IMR-90 (cell line): ENCODE data around the gene LPAR2. TPM values are rescaled to one million over a fixed set of nuclear protein-coding genes. Genes with fewer than 3 reads are reported as not detected.

ENCODE experiments used
- ATAC-seq: fragments of 200-7000 bp; cut with Tn5 transposase; 2 replicates; pipeline ENCODE4 v1.9.1; 2020; ENCODE audit warnings: low read depth, mild to moderate bottlenecking, moderate library complexity
- BruUV-seq: library from RNA; stranded (reverse); fragments of 400-500 nt; replicated peaks from 2 replicates; lab custom pipeline; 2021; lab: Mats Ljungman, UMichigan
- CTCF ChIA-PET: fragments of 300-600 bp; formaldehyde crosslinking; extraction: SDS; loops from one replicate; lab custom pipeline; 2021; ENCODE audit warnings: antibody characterized with exemption; lab: Yijun Ruan, JAX
- POLR2A ChIA-PET: fragments of 300-600 bp; sonication (Branson Sonifier 250); formaldehyde crosslinking; loops from one replicate; lab custom pipeline; 2022; ENCODE audit warnings: antibody characterized with exemption; ENCODE audit not compliant: unreplicated experiment; lab: Charles Lee
- DNase-seq: peaks from one replicate; pipeline ENCODE4 v3.0.0; 2013
- H2AFZ ChIP-seq: replicated peaks from 2 replicates; pipeline ENCODE3; 2013; ENCODE audit warnings: low read length, mild to moderate bottlenecking; ENCODE audit not compliant: poor library complexity
- H2AK5ac ChIP-seq: 2 replicates; pipeline ENCODE4 v1.6.1; 2013; ENCODE audit warnings: low read depth, low read length, inconsistent platforms
- H2AK9ac ChIP-seq: replicated peaks from 2 replicates; pipeline ENCODE3; 2013; ENCODE audit warnings: mild to moderate bottlenecking, low read depth, low read length, moderate library complexity; ENCODE audit not compliant: poor library complexity
- H2BK120ac ChIP-seq: 2 replicates; pipeline ENCODE4 v1.6.1; 2013; ENCODE audit warnings: low read depth, low read length, inconsistent platforms
- H2BK15ac ChIP-seq: 3 replicates; pipeline ENCODE4 v1.6.1; 2013; ENCODE audit warnings: low read depth, low read length, inconsistent platforms
- H2BK20ac ChIP-seq: 2 replicates; pipeline ENCODE4 v1.6.1; 2013; ENCODE audit warnings: low read depth, mild to moderate bottlenecking, inconsistent platforms, low read length, moderate library complexity
- H2BK5ac ChIP-seq: 2 replicates; pipeline ENCODE4 v1.6.1; 2013; ENCODE audit warnings: mild to moderate bottlenecking, low read depth, low read length, inconsistent platforms; ENCODE audit not compliant: poor library complexity, severe bottlenecking
- H3K14ac ChIP-seq: replicated peaks from 2 replicates; pipeline ENCODE4 v1.6.1; 2013; ENCODE audit warnings: low read depth, low read length, inconsistent platforms
- H3K18ac ChIP-seq: 2 replicates; pipeline ENCODE4 v1.6.1; 2013; ENCODE audit warnings: low read depth, low read length, control low read depth
- H3K23ac ChIP-seq: 2 replicates; pipeline ENCODE4 v1.6.1; 2013; ENCODE audit warnings: low read depth, low read length, inconsistent platforms
- H3K27ac ChIP-seq: 2 replicates; pipeline ENCODE4 v1.5.1; 2013; ENCODE audit warnings: mild to moderate bottlenecking, control low read depth, low read length; ENCODE audit not compliant: insufficient read depth
- H3K27me3 ChIP-seq: 2 replicates; pipeline ENCODE4 v1.6.1; 2013; ENCODE audit warnings: low read length; ENCODE audit not compliant: control insufficient read depth, insufficient read depth
- H3K36me3 ChIP-seq: 2 replicates; pipeline ENCODE4 v1.6.1; 2013; ENCODE audit warnings: low read length, mixed read lengths; ENCODE audit not compliant: control insufficient read depth, insufficient read depth
- H3K4ac ChIP-seq: 2 replicates; pipeline ENCODE4 v1.6.1; 2013; ENCODE audit warnings: low read depth, low read length, inconsistent platforms
- H3K4me1 ChIP-seq: 2 replicates; pipeline ENCODE4 v1.6.1; 2013; ENCODE audit warnings: low read length, mixed read lengths; ENCODE audit not compliant: control insufficient read depth, insufficient read depth
- H3K4me2 ChIP-seq: 2 replicates; pipeline ENCODE4 v1.6.1; 2013; ENCODE audit warnings: low read depth, mild to moderate bottlenecking, control low read depth, low read length, moderate library complexity
- H3K4me3 ChIP-seq: 2 replicates; pipeline ENCODE4 v1.5.1; 2013; ENCODE audit warnings: low read depth, mild to moderate bottlenecking, control low read depth, low read length, moderate library complexity; ENCODE audit not compliant: insufficient read depth
- H3K56ac ChIP-seq: 2 replicates; pipeline ENCODE4 v1.6.1; 2013; ENCODE audit warnings: low read length, inconsistent platforms; ENCODE audit not compliant: insufficient read depth; ENCODE audit errors: extremely low read depth
- H3K79me1 ChIP-seq, 2 experiments: 2 replicates each; pipeline ENCODE4 v1.6.1; 2013; ENCODE audit warnings: low read length in 2 of 2, inconsistent platforms in 1 of 2, low read depth in 1 of 2
- H3K9ac ChIP-seq: 2 replicates; pipeline ENCODE4 v1.6.1; 2013; ENCODE audit warnings: low read depth, low read length, control low read depth
- H3K9me1 ChIP-seq: 2 replicates; pipeline ENCODE4 v1.6.1; 2013; ENCODE audit warnings: low read length, inconsistent platforms; ENCODE audit not compliant: insufficient read depth
- H3K9me3 ChIP-seq: 2 replicates; pipeline ENCODE4 v1.6.1; 2013; ENCODE audit warnings: low read length; ENCODE audit not compliant: control insufficient read depth, insufficient read depth
- H4K20me1 ChIP-seq: 2 replicates; pipeline ENCODE4 v1.6.1; 2013; ENCODE audit warnings: low read length, inconsistent platforms; ENCODE audit not compliant: insufficient read depth
- H4K5ac ChIP-seq: 2 replicates; pipeline ENCODE4 v1.6.1; 2013; ENCODE audit warnings: mild to moderate bottlenecking, low read depth, low read length, control low read depth
- H4K8ac ChIP-seq, 2 experiments: 2 replicates each; pipeline ENCODE4 v1.6.1; 2013; ENCODE audit warnings: low read depth in 2 of 2, low read length in 2 of 2, control low read depth in 1 of 2, inconsistent platforms in 1 of 2
- H4K91ac ChIP-seq: 2 replicates; pipeline ENCODE4 v1.6.1; 2013; ENCODE audit warnings: low read depth, low read length, inconsistent platforms; ENCODE audit not compliant: insufficient read depth
- CEBPB ChIP-seq: IDR thresholded peaks from 2 replicates; pipeline ENCODE4 v1.6.1; 2012; ENCODE audit warnings: low read depth, low read length, improper control_type of control experiment
- CHD1 ChIP-seq: IDR thresholded peaks from 2 replicates; pipeline ENCODE4 v1.6.1; 2012; ENCODE audit warnings: low read depth, low read length, improper control_type of control experiment
- CTCF ChIP-seq: conservative IDR thresholded peaks from 2 replicates; pipeline ENCODE4 v1.5.1; 2012; ENCODE audit warnings: mild to moderate bottlenecking, low read depth, low read length, improper control_type of control experiment
- ELK1 ChIP-seq: fragments of 150-350 bp; IDR thresholded peaks from 2 replicates; pipeline ENCODE4 v1.6.1; 2016; ENCODE audit warnings: low read depth, mild to moderate bottlenecking, low read length, moderate library complexity, borderline replicate concordance
- FOS ChIP-seq: fragments of 150-350 bp; IDR thresholded peaks from 2 replicates; pipeline ENCODE4 v1.6.1; 2016; ENCODE audit warnings: low read depth, low read length
- MAZ ChIP-seq: IDR thresholded peaks from 2 replicates; pipeline ENCODE4 v1.6.1; 2012; ENCODE audit warnings: low read depth, mild to moderate bottlenecking, low read length, improper control_type of control experiment, moderate library complexity, borderline replicate concordance
- RAD21 ChIP-seq: IDR thresholded peaks from 2 replicates; pipeline ENCODE4 v1.6.1; 2012; ENCODE audit warnings: low read length, improper control_type of control experiment
- RCOR1 ChIP-seq: IDR thresholded peaks from 2 replicates; pipeline ENCODE4 v1.6.1; 2012; ENCODE audit warnings: mild to moderate bottlenecking, low read length, improper control_type of control experiment; ENCODE audit not compliant: insufficient replicate concordance
- RFX5 ChIP-seq: IDR thresholded peaks from 2 replicates; pipeline ENCODE4 v1.8.0; 2012; ENCODE audit warnings: low read depth, mild to moderate bottlenecking, low read length, moderate library complexity
- SMC3 ChIP-seq: fragments of 150-350 bp; IDR thresholded peaks from 2 replicates; pipeline ENCODE4 v1.6.1; 2016; ENCODE audit warnings: low read depth, mild to moderate bottlenecking, antibody characterized with exemption, low read length, moderate library complexity
- WGBS, 2 experiments: methylation state at CpG; one replicate each; pipeline versions ENCODE4 v1.1.5 to v1.1.7; 2013; ENCODE audit warnings: missing lambda C conversion rate in 2 of 2; ENCODE audit not compliant: insufficient read length in 1 of 2; ENCODE audit errors: extremely low coverage in 2 of 2; 5-methylcytosine and 5-hydroxymethylcytosine counted together
- dilution Hi-C: fragments of 300-500 bp; cut with HindIII; formaldehyde crosslinking; loops from one replicate; pipeline ENCODE4 v1.14.3; 2018; ENCODE audit warnings: low sequenced_read_pairs; ENCODE audit not compliant: unreplicated experiment
- in situ Hi-C: fragments of 300-500 bp; cut with MboI; formaldehyde crosslinking; loops from 3 replicates; pipeline ENCODE4 v1.14.3; 2019; ENCODE audit warnings: low sequenced_read_pairs, inconsistent platforms, mixed read lengths
- intact Hi-C: fragments of 100-400 bp; cut with micrococcal nuclease; formaldehyde crosslinking; loops from 2 replicates; pipeline ENCODE4 v1.10.0; 2022
- polyA plus RNA-seq, 3 experiments: library from polyadenylated mRNA; depleted of rRNA; stranded (reverse); fragments of >200 nt; gene quantifications; 2 replicates each; pipeline ENCODE4 v1.2.3, GENCODE V29; 2012; ENCODE audit warnings: low replicate concordance in 1 of 3
- total RNA-seq: library from RNA; depleted of rRNA; stranded (reverse); fragments of >200 nt; gene quantifications from 2 replicates; pipeline ENCODE4 v1.2.3, GENCODE V29; 2012

LPAR2 gene
- total and polyA plus RNA-seq, 2 of the 4 experiments (the other 2 are of a cell fraction) = under 0.01 to 5.4 TPM

- Histone ChIP-seq H3K23ac (no peak overlapping the region), H2AK9ac (no peak overlapping the region), H4K8ac (no peak overlapping the region), H3K27ac (no peak overlapping the region), H3K36me3 (no peaks in the 10 kb centered on the region), H2BK5ac (no peak overlapping the region), H4K20me1 (no peaks in the 10 kb centered on the region), H3K9me1 (no peaks in the 10 kb centered on the region), H3K4me3 (no peak overlapping the region), H3K14ac (no peak overlapping the region), H2BK120ac (no peak overlapping the region), H3K56ac (no peak overlapping the region), H3K27me3 (no peaks in the 10 kb centered on the region), H3K4ac (no peak overlapping the region), H2BK20ac (no peak overlapping the region), H2AK5ac (no peak overlapping the region), H3K9me3 (no peaks in the 10 kb centered on the region), H2BK15ac (no peak overlapping the region), H4K91ac (no peak overlapping the region), H4K5ac (no peak overlapping the region), H3K79me1 (no peaks in the 10 kb centered on the region), H3K4me1 (no peaks in the 10 kb centered on the region), H3K18ac (no peak overlapping the region), H2AFZ (no peak overlapping the region), H3K9ac (no peak overlapping the region), H3K4me2 (no peak overlapping the region)
- no TSS peak for BruUV-seq
- WGBS, 2 experiments = 91% methylated on average over 10 of the region's 13 CpGs; no CpG with 5 or more reads in 1 of the 2 experiments
- ChIA-PET POLR2A (no interaction called here), CTCF (no interaction called here)
- intact Hi-C loops = no loop called here
- no peak for ATAC-seq
- TF ChIP-seq CTCF (no peak), CHD1 (no peak), ELK1 (no peak), RAD21 (no peak), FOS (no peak), RFX5 (no peak), RCOR1 (no peak), CEBPB (no peak), SMC3 (no peak), MAZ (no peak)
- in situ Hi-C loops = no loop called here
- DNase-seq = no peak
- dilution Hi-C loops = no loop called here
These were observed 46.6 kb downstream of the LPAR2 start for GRCh38 chr19:19581391-19581790.
